Endodermal cell (in vitro differentiated cells): Measurements from ENCODE around the gene MAP1LC3A. TPM values are rescaled to one million over a fixed set of nuclear protein-coding genes. Genes with fewer than 3 reads are reported as not detected.

ENCODE experiments used
- DNase-seq: peaks from one replicate; pipeline ENCODE4 v3.0.0-alpha.2; 2017
- H3K27ac ChIP-seq: 2 replicates; pipeline ENCODE4 v1.5.1; 2013; ENCODE audit warnings: mild to moderate bottlenecking, low read depth, low read length, moderate library complexity
- H3K27me3 ChIP-seq: 2 replicates; pipeline ENCODE4 v1.6.1; 2013; ENCODE audit warnings: mild to moderate bottlenecking, low read length, moderate library complexity; ENCODE audit not compliant: insufficient read depth, control insufficient read depth, poor library complexity, severe bottlenecking
- H3K36me3 ChIP-seq: 2 replicates; pipeline ENCODE4 v1.7.0; 2013; ENCODE audit warnings: mild to moderate bottlenecking, low read length, moderate library complexity; ENCODE audit not compliant: control insufficient read depth, insufficient read depth
- H3K4me1 ChIP-seq: one replicate; pipeline ENCODE4 v1.7.0; 2013; ENCODE audit warnings: low read length; ENCODE audit not compliant: control insufficient read depth, insufficient read depth
- H3K4me3 ChIP-seq: 2 replicates; pipeline ENCODE4 v1.5.1; 2013; ENCODE audit warnings: mild to moderate bottlenecking, low read length, moderate library complexity
- H3K9ac ChIP-seq: 2 replicates; pipeline ENCODE4 v1.6.1; 2013; ENCODE audit warnings: mild to moderate bottlenecking, low read length, moderate library complexity; ENCODE audit not compliant: poor library complexity, severe bottlenecking; ENCODE audit errors: extremely low read depth
- H3K9me3 ChIP-seq: 2 replicates; pipeline ENCODE4 v1.6.1; 2013; ENCODE audit warnings: mild to moderate bottlenecking, low read length, moderate library complexity; ENCODE audit not compliant: control insufficient read depth
- H3K27ac Mint-ChIP-seq: 2 replicates; pipeline ENCODE4 v1.8.0; 2020; ENCODE audit warnings: mixed read lengths
- H3K27me3 Mint-ChIP-seq: 2 replicates; pipeline ENCODE4 v1.8.0; 2021; ENCODE audit warnings: mild to moderate bottlenecking, mixed read lengths; ENCODE audit not compliant: insufficient read depth
- H3K36me3 Mint-ChIP-seq: 2 replicates; pipeline ENCODE4 v1.8.0; 2020; ENCODE audit warnings: low read depth, mixed read lengths
- H3K4me1 Mint-ChIP-seq: 2 replicates; pipeline ENCODE4 v1.8.0; 2020; ENCODE audit warnings: mixed read lengths
- H3K4me3 Mint-ChIP-seq: 2 replicates; pipeline ENCODE4 v1.8.0; 2020; ENCODE audit warnings: mild to moderate bottlenecking, moderate library complexity, mixed read lengths
- H3K9me3 Mint-ChIP-seq: 2 replicates; pipeline ENCODE4 v1.8.0; 2020; ENCODE audit warnings: mild to moderate bottlenecking, mixed read lengths
- CTCF ChIP-seq: fragments of 200-600 bp; sonication (generic); conservative IDR thresholded peaks from 2 replicates; pipeline ENCODE4 v1.5.0; 2021; ENCODE audit warnings: antibody characterized with exemption, mild to moderate bottlenecking
- WGBS, 2 experiments: methylation state at CpG; one replicate each; pipeline versions ENCODE4 v1.1.5 to v1.1.7; 2013; ENCODE audit warnings: missing lambda C conversion rate in 2 of 2, mixed read lengths in 1 of 2; ENCODE audit not compliant: insufficient coverage in 1 of 2, insufficient read length in 1 of 2; 5-methylcytosine and 5-hydroxymethylcytosine counted together
- total RNA-seq, 2 donors: library from RNA; stranded (reverse); fragmentation: NEBNext Ultra II Directional in 1 of 2; extraction: Animal tissue kit (Norgen Biotek cat#: 25700) in 1 of 2; gene quantifications; 2 replicates in 1 of 2; 3 replicates in 1 of 2; pipeline ENCODE4 v1.2.1, GENCODE V29; 2021

MAP1LC3A gene
- total RNA-seq, 2 donors from 2014 or later, result 19.0 to 41.6 TPM

- H3K27me3 Mint-ChIP-seq, result no peaks in the 10 kb centered on the region
- H3K9ac ChIP-seq, result no peak overlapping the region
- no peak for TF ChIP-seq CTCF
- H3K4me3 Mint-ChIP-seq, result no peak overlapping the region
- no peak overlapping the region for H3K27ac ChIP-seq
- H3K27me3 ChIP-seq, result no peaks in the 10 kb centered on the region
- H3K9me3 ChIP-seq, result no peaks in the 10 kb centered on the region
- DNase-seq, result peak; percentile 24
- H3K36me3 ChIP-seq, result peaks cover 5% of the 10 kb centered on the region
- H3K27ac Mint-ChIP-seq, result no peak overlapping the region
- peaks cover 32% of the 10 kb centered on the region for H3K36me3 Mint-ChIP-seq
- H3K4me1 Mint-ChIP-seq, result peaks cover 4% of the 10 kb centered on the region
- H3K9me3 Mint-ChIP-seq, result no peaks in the 10 kb centered on the region
- no peaks in the 10 kb centered on the region for H3K4me1 ChIP-seq
- WGBS, 2 experiments, result 92 to 96% methylated on average over 5 to 7 of the region's 7 CpGs
- H3K4me3 ChIP-seq, result no peak overlapping the region
Measured at GRCh38 chr20:34573541-34574300, 15.2 kb downstream of the MAP1LC3A start.

DNA sequence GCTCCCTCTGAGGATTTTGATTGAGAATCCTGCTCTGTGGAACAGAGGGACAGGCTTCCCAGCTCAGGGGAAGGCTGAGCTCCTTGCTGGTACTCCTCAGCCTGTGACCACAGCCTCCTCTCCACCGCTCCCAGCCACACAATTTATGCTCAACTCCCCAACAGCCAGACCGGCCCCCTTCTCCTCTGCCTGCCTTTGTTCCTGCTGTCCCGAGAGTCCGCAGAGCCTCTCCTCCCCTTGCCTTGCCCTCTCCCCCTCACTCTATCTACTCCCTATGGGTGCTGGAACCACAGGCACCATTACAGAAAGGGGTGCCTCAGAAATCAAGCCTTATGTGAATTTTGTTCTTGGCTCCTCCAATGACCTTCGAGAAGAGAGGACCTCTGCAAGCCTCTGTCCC is 15.9 kb downstream of the MAP1LC3A start:
- peak; percentile 26 for DNase-seq
- H3K27ac ChIP-seq, result no peak overlapping the region
- peaks cover 5% of the 10 kb centered on the region for H3K36me3 ChIP-seq
- no peak overlapping the region for H3K4me3 ChIP-seq
- H3K4me3 Mint-ChIP-seq, result no peak overlapping the region
- H3K9ac ChIP-seq, result no peak overlapping the region
- H3K9me3 Mint-ChIP-seq, result no peaks in the 10 kb centered on the region
- no peaks in the 10 kb centered on the region for H3K4me1 ChIP-seq
- H3K4me1 Mint-ChIP-seq, result peaks cover 4% of the 10 kb centered on the region
- H3K9me3 ChIP-seq, result no peaks in the 10 kb centered on the region
- peaks cover 32% of the 10 kb centered on the region for H3K36me3 Mint-ChIP-seq
- H3K27me3 Mint-ChIP-seq, result no peaks in the 10 kb centered on the region
- H3K27me3 ChIP-seq, result no peaks in the 10 kb centered on the region
- no peak for TF ChIP-seq CTCF
- no peak overlapping the region for H3K27ac Mint-ChIP-seq
- 91 to 93% methylated on average over 5 of the region's 5 CpGs for WGBS, 2 experiments

DNA sequence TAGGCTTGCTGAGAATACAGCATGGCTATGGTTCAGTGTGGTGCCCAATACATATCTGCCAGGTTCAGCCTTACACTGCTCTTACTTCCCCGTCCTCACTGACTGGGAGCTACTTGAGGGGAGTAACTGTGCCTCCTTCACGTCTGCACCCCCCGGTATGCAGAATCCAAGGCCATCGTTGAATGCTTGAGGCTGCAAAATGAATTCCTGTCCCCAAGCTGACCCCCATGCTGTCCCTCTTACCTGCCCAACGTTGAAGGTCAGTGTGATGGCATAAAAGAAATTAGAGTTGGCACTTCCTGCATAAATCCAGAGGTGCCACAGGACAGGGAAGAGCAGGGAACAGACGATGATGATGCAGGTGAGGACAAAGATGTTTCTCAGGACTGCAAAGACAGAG is 16.3 kb downstream of the MAP1LC3A start:
- no peak overlapping the region for H3K27ac Mint-ChIP-seq
- H3K4me1 Mint-ChIP-seq, result peaks cover 4% of the 10 kb centered on the region
- peaks cover 5% of the 10 kb centered on the region for H3K36me3 ChIP-seq
- 91 to 100% methylated on average over 2 to 6 of the region's 6 CpGs for WGBS, 2 experiments
- no peak overlapping the region for H3K27ac ChIP-seq
- no peaks in the 10 kb centered on the region for H3K27me3 ChIP-seq
- no peak overlapping the region for H3K9ac ChIP-seq
- DNase-seq, result peak; percentile 21
- TF ChIP-seq CTCF, result no peak
- H3K36me3 Mint-ChIP-seq, result peaks cover 30% of the 10 kb centered on the region
- H3K4me3 ChIP-seq, result no peak overlapping the region
- H3K9me3 ChIP-seq, result no peaks in the 10 kb centered on the region
- no peaks in the 10 kb centered on the region for H3K4me1 ChIP-seq
- H3K9me3 Mint-ChIP-seq, result no peaks in the 10 kb centered on the region
- H3K4me3 Mint-ChIP-seq, result no peak overlapping the region
- no peaks in the 10 kb centered on the region for H3K27me3 Mint-ChIP-seq
